DLD1 (cell line): ENCODE measurements around the gene FAM216B.

Experiments
- in situ Hi-C: cut with HindIII; loops from 2 replicates; pipeline ENCODE4 v1.10.0; 2017; ENCODE audit warnings: low sequenced_read_pairs

FAM216B gene

DNA sequence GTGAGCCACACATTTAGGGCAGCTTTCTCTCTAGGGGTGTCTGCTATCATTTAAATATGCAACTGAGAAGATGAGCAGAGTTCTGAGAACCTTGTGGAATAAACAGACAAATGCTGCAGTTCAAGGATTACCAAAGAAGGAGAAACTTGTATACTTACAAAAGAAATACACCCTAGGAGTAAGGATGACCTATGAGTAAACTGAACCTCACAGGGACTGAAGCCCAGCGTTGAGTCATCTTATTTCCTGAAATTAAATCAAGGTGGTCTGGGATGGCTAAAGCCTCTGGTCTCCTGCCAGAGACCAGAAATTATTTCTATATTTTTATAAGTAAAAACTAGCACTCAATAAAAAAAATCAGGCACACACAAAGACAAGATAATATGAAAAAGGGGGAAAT, 40.1 kb downstream of the FAM216B start:
- in situ Hi-C loops: no loop called here

DNA sequence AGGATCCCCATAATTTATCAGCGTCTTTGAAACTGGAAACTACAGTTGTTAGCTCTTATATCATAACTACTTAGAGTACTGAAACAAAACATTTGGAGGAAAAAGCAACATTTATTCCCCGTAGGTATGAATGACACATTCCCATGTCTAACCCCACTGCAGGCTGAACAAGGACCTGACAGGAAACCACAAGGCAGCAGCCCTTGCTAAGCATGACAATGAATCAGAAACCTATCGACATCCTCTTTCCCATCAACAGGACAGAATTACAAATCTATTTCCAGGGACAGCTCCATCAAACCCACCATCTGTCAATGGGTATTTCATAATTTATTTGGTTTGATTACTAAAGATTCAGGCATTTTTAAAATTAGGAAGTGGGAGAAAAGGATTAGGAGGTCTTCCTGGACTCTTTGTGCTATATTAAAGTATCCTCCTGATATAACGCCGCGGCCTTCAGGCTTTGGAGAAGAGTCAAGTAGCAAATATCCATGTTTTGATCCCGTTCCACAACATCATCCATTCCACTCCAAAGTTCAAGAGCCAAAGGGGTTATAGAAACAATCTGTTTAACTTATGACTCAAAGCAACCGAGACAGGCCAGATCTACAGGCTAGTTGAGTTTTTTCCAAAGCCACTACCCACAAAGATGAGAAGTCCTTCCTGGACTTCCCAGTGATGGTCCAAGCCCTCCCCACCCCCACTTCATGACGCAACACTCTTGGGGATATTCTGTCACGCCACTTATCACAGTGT, 51.1 kb downstream of the FAM216B start:
- in situ Hi-C loops: no loop called here

DNA sequence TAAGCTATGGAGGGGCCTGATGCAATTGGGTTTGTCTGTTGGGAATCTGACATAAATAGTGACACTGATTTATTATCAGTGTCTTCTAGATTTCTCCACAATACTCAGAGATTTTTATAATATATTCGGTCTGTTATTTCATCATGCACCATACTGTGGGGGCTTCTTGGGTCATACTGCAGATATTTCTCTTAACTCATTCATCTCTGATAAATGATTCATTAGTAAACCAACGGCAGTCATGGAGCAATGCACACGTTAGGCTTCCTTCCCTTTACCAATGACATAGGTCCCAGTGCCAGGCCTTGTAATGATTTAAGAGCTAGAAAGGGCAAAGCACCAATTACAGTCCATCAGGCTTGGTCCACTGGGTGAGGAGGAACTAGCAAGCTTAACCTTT, 53.6 kb downstream of the FAM216B start:
- in situ Hi-C loops: loop anchor here (5.0 kb wide), 1 partner anchor 33 kb away; no protein-coding TSS in a partner anchor

- in situ Hi-C loops: loop anchor here (5.0 kb wide), 1 partner anchor 35 kb away; no protein-coding TSS in a partner anchor
These were observed 55.7 kb downstream of the FAM216B start for GRCh38 chr13:42836930-42837690.
